Hindlimb muscle (tissue), 1 donor: ENCODE measurements around the gene HHAT. TPM values are rescaled to one million over a fixed set of nuclear protein-coding genes. Genes with fewer than 3 reads are reported as not detected.
"Not testable (repeated sequence)": the region's sequence is repeated elsewhere in the genome, so short reads cannot be mapped to it uniquely, and the experiment has no call there.

Source experiments
- DNase-seq: peaks from one replicate; pipeline ENCODE4 v3.0.0-alpha.2; 2013
- polyA plus RNA-seq: library from polyadenylated mRNA; unstranded; fragments of 120-200 nt; gene quantifications from one replicate; pipeline ENCODE4 v1.2.1, GENCODE V29; 2013; ENCODE audit not compliant: insufficient read length

Gene HHAT
- polyA plus RNA-seq, 1 donor, result 4.6 TPM

- DNase-seq, result no peak
Measured at GRCh38 chr1:210652329-210652954, 323.7 kb downstream of the HHAT start.

GRCh38 chr1:210653771-210654170 lies 325.1 kb downstream of the HHAT start:
- no peak for DNase-seq

GRCh38 chr1:210654176-210654981 lies 325.7 kb downstream of the HHAT start:
- no peak for DNase-seq

GRCh38 chr1:210655511-210655910 lies 326.8 kb downstream of the HHAT start:
- no peak for DNase-seq

GRCh38 chr1:210657806-210658205 lies 329.1 kb downstream of the HHAT start:
- DNase-seq, result no peak

GRCh38 chr1:210661520-210661919 lies 332.8 kb downstream of the HHAT start:
- not testable (repeated sequence) for DNase-seq

GRCh38 chr1:210662291-210663050 lies 333.8 kb downstream of the HHAT start:
- DNase-seq, result no peak

GRCh38 chr1:210663730-210664573 lies 335.2 kb downstream of the HHAT start:
- DNase-seq, result no peak

GRCh38 chr1:210669951-210670350 lies 341.2 kb downstream of the HHAT start:
- no peak for DNase-seq

- DNase-seq, result no peak
Measured at GRCh38 chr1:210674151-210674550, 345.4 kb downstream of the HHAT start.

- DNase-seq, result no peak
Measured at GRCh38 chr1:210676539-210676938, 347.8 kb downstream of the HHAT start.

- DNase-seq, result no peak
Measured at GRCh38 chr1:210677533-210677932, 348.8 kb downstream of the HHAT start.

- no peak for DNase-seq
Measured at GRCh38 chr1:210678306-210678705, 349.6 kb downstream of the HHAT start.

GRCh38 chr1:210681158-210681557 lies 352.5 kb downstream of the HHAT start:
- no peak for DNase-seq

- DNase-seq, result no peak
Measured at GRCh38 chr1:210683403-210684047, 354.8 kb downstream of the HHAT start.

GRCh38 chr1:210684466-210685294 lies 356.0 kb downstream of the HHAT start:
- no peak for DNase-seq

- no peak for DNase-seq
Measured at GRCh38 chr1:210685295-210685650, 356.6 kb downstream of the HHAT start.

GRCh38 chr1:210686841-210687240 lies 358.1 kb downstream of the HHAT start:
- no peak for DNase-seq

- DNase-seq, result no peak
Measured at GRCh38 chr1:210687582-210688279, 359.0 kb downstream of the HHAT start.

- no peak for DNase-seq
Measured at GRCh38 chr1:210688512-210689234, 360.0 kb downstream of the HHAT start.
